CD8-positive, alpha-beta memory T cell (primary cell): ENCODE data around the gene METAP1D. TPM values are rescaled to one million over a fixed set of nuclear protein-coding genes. Genes with fewer than 3 reads are reported as not detected.

ENCODE experiments used
- CTCF ChIA-PET: fragments of 350-600 bp; sonication (Branson Sonifier 250); formaldehyde crosslinking; loops from one replicate; lab custom pipeline; 2021; ENCODE audit warnings: antibody characterized with exemption; lab: Charles Lee
- POLR2A ChIA-PET: fragments of 350-600 bp; sonication (Branson Sonifier 250); formaldehyde crosslinking; loops from one replicate; lab custom pipeline; 2021; ENCODE audit warnings: antibody characterized with exemption; lab: Charles Lee
- DNase-seq, 5 donors: peaks; one replicate each; pipeline versions ENCODE4 v3.0.0 to v3.0.0-alpha.2; 2020 to 2022; ENCODE audit warnings: mixed read lengths in 1 of 5
- H3K27ac ChIP-seq: one replicate; pipeline ENCODE4 v1.7.0; 2013; ENCODE audit warnings: low read depth, mild to moderate bottlenecking, low read length, moderate library complexity
- H3K27me3 ChIP-seq: 2 replicates; pipeline ENCODE4 v1.7.0; 2013; ENCODE audit warnings: low read length, mild to moderate bottlenecking; ENCODE audit not compliant: insufficient read depth, poor library complexity, severe bottlenecking
- H3K36me3 ChIP-seq: 2 replicates; pipeline ENCODE4 v1.7.0; 2013; ENCODE audit warnings: mild to moderate bottlenecking, low read length, moderate library complexity; ENCODE audit not compliant: insufficient read depth
- H3K4me1 ChIP-seq: 2 replicates; pipeline ENCODE4 v1.7.0; 2013; ENCODE audit warnings: mild to moderate bottlenecking, low read length, moderate library complexity; ENCODE audit not compliant: insufficient read depth
- H3K4me3 ChIP-seq: 2 replicates; pipeline ENCODE4 v1.7.0; 2013; ENCODE audit warnings: mild to moderate bottlenecking, low read length
- H3K9me3 ChIP-seq: 2 replicates; pipeline ENCODE4 v1.7.0; 2013; ENCODE audit warnings: mild to moderate bottlenecking, low read length
- H3K27ac Mint-ChIP-seq, 8 donors: one replicate each; pipeline ENCODE4 v1.8.0; 2020 to 2021; ENCODE audit warnings: mixed read lengths in 8 of 8, mild to moderate bottlenecking in 6 of 8, inconsistent platforms in 3 of 8, moderate library complexity in 3 of 8
- H3K27me3 Mint-ChIP-seq, 2 donors: one replicate each; pipeline ENCODE4 v1.8.0; 2020 to 2021; ENCODE audit warnings: mixed read lengths in 2 of 2, mild to moderate bottlenecking in 1 of 2, moderate library complexity in 1 of 2
- H3K36me3 Mint-ChIP-seq, 3 donors: one replicate each; pipeline ENCODE4 v1.8.0; 2020 to 2021; ENCODE audit warnings: mixed read lengths in 3 of 3, inconsistent platforms in 1 of 3, mild to moderate bottlenecking in 1 of 3
- H3K4me1 Mint-ChIP-seq, 3 donors: one replicate each; pipeline ENCODE4 v1.8.0; 2020 to 2021; ENCODE audit warnings: mixed read lengths in 3 of 3, inconsistent platforms in 1 of 3, mild to moderate bottlenecking in 1 of 3
- H3K4me3 Mint-ChIP-seq, 7 donors: one replicate each; pipeline ENCODE4 v1.8.0; 2020 to 2021; ENCODE audit warnings: mixed read lengths in 7 of 7, mild to moderate bottlenecking in 6 of 7, moderate library complexity in 4 of 7, inconsistent platforms in 2 of 7
- H3K9me3 Mint-ChIP-seq, 5 donors: one replicate each; pipeline ENCODE4 v1.8.0; 2020 to 2022; ENCODE audit warnings: mixed read lengths in 5 of 5, mild to moderate bottlenecking in 3 of 5, moderate library complexity in 2 of 5, inconsistent platforms in 1 of 5
- polyA plus RNA-seq: library from polyadenylated mRNA; unstranded; fragments of 300-500 nt; fragmentation: Illumina TruSeq; gene quantifications from one replicate; pipeline ENCODE4 v1.2.3, GENCODE V29; 2021
- total RNA-seq, 2 experiments: library from RNA; stranded (reverse); gene quantifications; one replicate each; pipeline ENCODE4 v1.2.3, GENCODE V29; 2021

The METAP1D gene
- total and polyA plus RNA-seq, 3 experiments from 2014 or later = 2.7 to 10.2 (median 9.0) TPM

GRCh38 chr2:172096626-172097547 lies 97.1 kb downstream of the METAP1D start:
- ChIA-PET POLR2A (interaction anchor here (1.0 kb wide), 1 partner anchor 8 kb away, joined by 3 read pairs; no protein-coding TSS in a partner anchor), CTCF (interaction anchor here (1.1 to 1.6 kb wide), 3 partner anchors 8 to 369 kb away, joined by 4 to 5 read pairs (median 4); no protein-coding TSS in a partner anchor)
- Mint-ChIP-seq H3K36me3 (peaks cover 0 to 3% (median 1%) of the 10 kb centered on the region in 3 donors), H3K27me3 (peaks cover 75 to 76% of the 10 kb centered on the region in 2 donors), H3K27ac (peak overlapping the region in 2 of 8 donors; percentile 34 to 69), H3K4me1 (peaks cover 41 to 58% (median 51%) of the 10 kb centered on the region in 3 donors), H3K9me3 (peaks cover 0 to 18% (median 10%) of the 10 kb centered on the region in 5 donors), H3K4me3 (peak overlapping the region; percentile 52 to 89 (median 63))
- Histone ChIP-seq H3K9me3 (no peaks in the 10 kb centered on the region), H3K27ac (no peak overlapping the region), H3K4me1 (peaks cover 72% of the 10 kb centered on the region), H3K36me3 (no peaks in the 10 kb centered on the region), H3K4me3 (no peak overlapping the region), H3K27me3 (peaks cover 98% of the 10 kb centered on the region)
- DNase-seq = no peak

- H3K36me3 ChIP-seq = no peaks in the 10 kb centered on the region
- Mint-ChIP-seq H3K27ac (peak overlapping the region in 1 of 8 donors; percentile 69), H3K9me3 (peaks cover 0 to 18% (median 9%) of the 10 kb centered on the region in 5 donors), H3K4me1 (peaks cover 46 to 66% (median 58%) of the 10 kb centered on the region in 3 donors), H3K4me3 (peak overlapping the region in 3 of 7 donors; percentile 15 to 24 (median 23)), H3K27me3 (peaks cover 74 to 76% of the 10 kb centered on the region in 2 donors), H3K36me3 (peaks cover 0 to 3% (median 1%) of the 10 kb centered on the region in 3 donors)
- H3K4me1 ChIP-seq = peaks cover 74% of the 10 kb centered on the region
- peaks cover 96% of the 10 kb centered on the region for H3K27me3 ChIP-seq
- H3K4me3 ChIP-seq = no peak overlapping the region
- H3K9me3 ChIP-seq = no peaks in the 10 kb centered on the region
- DNase-seq = no peak
- CTCF ChIA-PET = interaction anchor here (1.4 to 1.6 kb wide), 2 partner anchors 9 to 245 kb away, joined by 3 to 4 read pairs; no protein-coding TSS in a partner anchor
- POLR2A ChIA-PET = no interaction called here
- H3K27ac ChIP-seq = no peak overlapping the region
Measured at GRCh38 chr2:172097557-172098131, 97.9 kb downstream of the METAP1D start.

- Mint-ChIP-seq H3K27me3 (peaks cover 73 to 75% of the 10 kb centered on the region in 2 donors), H3K27ac (peak overlapping the region in 4 of 8 donors; percentile 12 to 69 (median 40)), H3K4me3 (peak overlapping the region; percentile 0 to 81 (median 52)), H3K36me3 (peaks cover 0 to 3% (median 1%) of the 10 kb centered on the region in 3 donors), H3K4me1 (peaks cover 49 to 71% (median 61%) of the 10 kb centered on the region in 3 donors), H3K9me3 (peaks cover 0 to 15% (median 6%) of the 10 kb centered on the region in 5 donors)
- H3K9me3 ChIP-seq = no peaks in the 10 kb centered on the region
- H3K27ac ChIP-seq = no peak overlapping the region
- no peak overlapping the region for H3K4me3 ChIP-seq
- peaks cover 96% of the 10 kb centered on the region for H3K27me3 ChIP-seq
- no peak for DNase-seq
- peaks cover 80% of the 10 kb centered on the region for H3K4me1 ChIP-seq
- ChIA-PET CTCF (interaction anchor here (1.4 kb wide), 1 partner anchor 245 kb away, joined by 3 read pairs; no protein-coding TSS in a partner anchor), POLR2A (interaction anchor here (2.1 kb wide), 1 partner anchor 10 kb away, joined by 6 read pairs; no protein-coding TSS in a partner anchor)
- no peaks in the 10 kb centered on the region for H3K36me3 ChIP-seq
Measured at GRCh38 chr2:172098287-172098649, 98.5 kb downstream of the METAP1D start.

- POLR2A ChIA-PET = interaction anchor here (2.1 kb wide), 1 partner anchor 10 kb away, joined by 6 read pairs; no protein-coding TSS in a partner anchor
- Mint-ChIP-seq H3K27ac (peak overlapping the region in 5 of 8 donors; percentile 3 to 69 (median 29)), H3K4me3 (peak overlapping the region; percentile 0 to 81 (median 52)), H3K36me3 (peaks cover 0 to 3% (median 1%) of the 10 kb centered on the region in 3 donors), H3K9me3 (peaks cover 0 to 13% (median 4%) of the 10 kb centered on the region in 5 donors), H3K27me3 (peaks cover 73 to 76% of the 10 kb centered on the region in 2 donors), H3K4me1 (peaks cover 51 to 75% (median 61%) of the 10 kb centered on the region in 3 donors)
- Histone ChIP-seq H3K27me3 (peaks cover 96% of the 10 kb centered on the region), H3K27ac (no peak overlapping the region), H3K4me1 (peaks cover 86% of the 10 kb centered on the region), H3K9me3 (no peaks in the 10 kb centered on the region), H3K36me3 (no peaks in the 10 kb centered on the region), H3K4me3 (no peak overlapping the region)
- CTCF ChIA-PET = interaction anchor here (0.9 to 1.4 kb wide), 2 partner anchors 246 to 525 kb away, joined by 3 read pairs; no protein-coding TSS in a partner anchor
- DNase-seq = peak in 2 of 5 donors; percentile 19 to 36
Measured at GRCh38 chr2:172098650-172099471, 99.1 kb downstream of the METAP1D start.

GRCh38 chr2:172099472-172100079 lies 99.8 kb downstream of the METAP1D start:
- peaks cover 0 to 15% (median 4%) of the 10 kb centered on the region in 5 donors for H3K9me3 Mint-ChIP-seq
- Histone ChIP-seq H3K4me3 (no peak overlapping the region), H3K27ac (no peak overlapping the region), H3K36me3 (no peaks in the 10 kb centered on the region), H3K27me3 (peaks cover 98% of the 10 kb centered on the region), H3K4me1 (peaks cover 85% of the 10 kb centered on the region), H3K9me3 (no peaks in the 10 kb centered on the region)
- H3K27ac Mint-ChIP-seq = peak overlapping the region in 1 of 8 donors; percentile 21
- H3K27me3 Mint-ChIP-seq = peaks cover 75 to 77% of the 10 kb centered on the region in 2 donors
- H3K4me3 Mint-ChIP-seq = no peak overlapping the region
- H3K36me3 Mint-ChIP-seq = peaks cover 0 to 2% (median 1%) of the 10 kb centered on the region in 3 donors
- H3K4me1 Mint-ChIP-seq = peaks cover 53 to 75% (median 62%) of the 10 kb centered on the region in 3 donors
- ChIA-PET CTCF (interaction anchor here (0.9 to 2.1 kb wide), 3 partner anchors 8 to 526 kb away, joined by 3 to 8 read pairs (median 3); no protein-coding TSS in a partner anchor), POLR2A (interaction anchor here (2.1 kb wide), 1 partner anchor 11 kb away, joined by 6 read pairs; no protein-coding TSS in a partner anchor)
- no peak for DNase-seq

GRCh38 chr2:172100080-172100934 lies 100.6 kb downstream of the METAP1D start:
- Mint-ChIP-seq H3K27ac (peak overlapping the region in 3 of 8 donors; percentile 53 to 66 (median 58)), H3K36me3 (peaks cover 0 to 2% (median 1%) of the 10 kb centered on the region in 3 donors), H3K27me3 (peaks cover 77 to 81% of the 10 kb centered on the region in 2 donors), H3K9me3 (peaks cover 0 to 15% (median 4%) of the 10 kb centered on the region in 5 donors), H3K4me1 (peaks cover 52 to 72% (median 61%) of the 10 kb centered on the region in 3 donors), H3K4me3 (peak overlapping the region in 6 of 7 donors; percentile 27 to 93 (median 82))
- Histone ChIP-seq H3K27me3 (peaks cover 98% of the 10 kb centered on the region), H3K27ac (no peak overlapping the region), H3K4me1 (peaks cover 78% of the 10 kb centered on the region), H3K9me3 (no peaks in the 10 kb centered on the region), H3K36me3 (no peaks in the 10 kb centered on the region), H3K4me3 (no peak overlapping the region)
- ChIA-PET POLR2A (interaction anchor here (0.6 to 2.1 kb wide), 2 partner anchors 12 kb away, joined by 3 to 6 read pairs; no protein-coding TSS in a partner anchor), CTCF (interaction anchor here (0.9 to 2.1 kb wide), 4 partner anchors 9 to 527 kb away, joined by 3 to 11 read pairs (median 7); no protein-coding TSS in a partner anchor)
- peak in 1 of 5 donors; percentile 16 for DNase-seq
